ENCODE data around the gene EIF4A3. TPM values are rescaled to one million over a fixed set of nuclear protein-coding genes. Genes with fewer than 3 reads are reported as not detected.

EIF4A3 gene
- polyA plus RNA-seq, 1 experiment = 103 TPM

DNA sequence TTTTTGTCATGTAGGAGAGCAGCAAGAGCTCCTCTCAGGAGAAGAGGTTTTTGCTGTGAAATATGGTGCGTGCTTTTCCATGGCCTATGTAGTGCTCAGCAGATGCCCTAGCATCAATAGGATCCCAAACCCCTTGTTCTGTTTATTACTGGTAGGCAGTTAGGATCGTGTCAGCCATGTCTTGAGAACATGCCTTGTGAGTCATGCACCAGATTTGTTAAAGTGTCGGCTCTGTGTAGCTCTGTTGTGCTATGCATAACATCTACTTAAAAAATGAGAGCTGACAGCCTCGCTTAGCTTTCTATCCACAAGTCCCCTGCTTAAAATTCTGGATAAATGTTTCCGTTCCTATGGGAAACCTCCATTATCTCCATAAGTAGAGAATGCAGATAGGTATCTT is 4.4 kb upstream of the EIF4A3 start:
- no peaks in the 10 kb centered on the region for H3K27me3 ChIP-seq (ENCODE audit: control insufficient read depth, insufficient read depth, low read length)
- peak; percentile 52 for DNase-seq (ENCODE audit: low read depth, low spot score)
- peaks cover 13% of the 10 kb centered on the region for H3K9me3 ChIP-seq (ENCODE audit: control insufficient read depth, insufficient read depth, low read length)
- H3K4me3 ChIP-seq (ENCODE audit: low read depth, low read length) = no peak overlapping the region
- TF ChIP-seq, protein P1, sequence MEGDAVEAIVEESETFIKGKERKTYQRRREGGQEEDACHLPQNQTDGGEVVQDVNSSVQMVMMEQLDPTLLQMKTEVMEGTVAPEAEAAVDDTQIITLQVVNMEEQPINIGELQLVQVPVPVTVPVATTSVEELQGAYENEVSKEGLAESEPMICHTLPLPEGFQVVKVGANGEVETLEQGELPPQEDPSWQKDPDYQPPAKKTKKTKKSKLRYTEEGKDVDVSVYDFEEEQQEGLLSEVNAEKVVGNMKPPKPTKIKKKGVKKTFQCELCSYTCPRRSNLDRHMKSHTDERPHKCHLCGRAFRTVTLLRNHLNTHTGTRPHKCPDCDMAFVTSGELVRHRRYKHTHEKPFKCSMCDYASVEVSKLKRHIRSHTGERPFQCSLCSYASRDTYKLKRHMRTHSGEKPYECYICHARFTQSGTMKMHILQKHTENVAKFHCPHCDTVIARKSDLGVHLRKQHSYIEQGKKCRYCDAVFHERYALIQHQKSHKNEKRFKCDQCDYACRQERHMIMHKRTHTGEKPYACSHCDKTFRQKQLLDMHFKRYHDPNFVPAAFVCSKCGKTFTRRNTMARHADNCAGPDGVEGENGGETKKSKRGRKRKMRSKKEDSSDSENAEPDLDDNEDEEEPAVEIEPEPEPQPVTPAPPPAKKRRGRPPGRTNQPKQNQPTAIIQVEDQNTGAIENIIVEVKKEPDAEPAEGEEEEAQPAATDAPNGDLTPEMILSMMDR (IDR thresholded peaks at IDR 0.05; ENCODE audit: low read depth, low read length) = no peak
- ChIA-PET POLR2A (interaction anchor here (1.3 kb wide), 1 partner anchor 50 kb away, joined by 5 read pairs; the partner anchor contains the start of gene GAA), CTCF (interaction anchor here (1.0 kb wide), 1 partner anchor 50 kb away, joined by 3 read pairs; the partner anchor contains the start of gene GAA)
- H3K27ac ChIP-seq (ENCODE audit: low read depth, low read length) = peak overlapping the region; percentile 21

DNA sequence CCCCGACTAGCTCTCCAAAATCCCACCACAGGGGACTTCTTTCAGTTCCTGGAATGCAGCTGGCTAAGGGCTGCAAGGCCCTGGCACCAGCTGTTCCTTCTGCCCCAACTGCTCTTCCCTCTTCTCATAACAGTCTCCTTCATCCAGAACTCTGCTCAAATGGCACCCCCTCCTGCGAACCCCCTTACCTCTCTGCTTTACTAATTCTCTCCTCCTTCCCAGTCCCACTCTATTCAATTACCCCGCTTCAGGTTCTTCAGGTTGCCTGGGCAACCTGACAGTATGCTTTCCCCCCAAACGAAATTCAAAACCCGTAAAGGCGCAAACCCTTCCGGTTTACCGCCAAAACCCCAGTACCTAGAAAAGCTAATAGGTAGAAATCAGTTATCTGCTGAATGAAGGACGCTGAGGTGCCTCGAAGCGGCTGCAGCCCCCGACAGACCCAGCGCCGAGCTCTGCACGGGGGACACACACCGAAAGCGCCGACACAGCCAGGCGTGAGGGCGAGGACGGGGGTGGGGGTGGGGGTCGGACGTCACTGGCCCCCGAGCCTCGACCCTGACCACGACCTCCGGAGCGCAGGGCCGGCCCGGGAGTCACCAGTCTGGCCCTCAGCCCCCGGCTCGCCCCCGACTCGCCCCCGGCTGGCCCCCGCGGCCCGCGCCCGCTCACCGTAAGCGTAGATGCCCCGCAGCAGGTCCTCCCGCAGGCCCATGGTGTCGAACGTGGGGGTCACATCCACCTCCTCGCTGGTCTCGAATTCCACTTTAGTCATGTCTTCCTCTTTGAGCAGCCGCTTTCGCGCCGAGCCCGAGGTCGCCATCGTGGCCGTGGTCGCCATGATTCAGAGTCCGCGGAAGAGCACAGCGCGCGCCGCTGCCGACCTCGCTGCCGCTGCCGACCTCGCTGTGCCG is 550 bp downstream of the EIF4A3 start:
- Histone ChIP-seq H3K27me3 (ENCODE audit: control insufficient read depth, insufficient read depth, low read length) (no peaks in the 10 kb centered on the region), H3K4me3 (ENCODE audit: low read depth, low read length) (peak overlapping the region; percentile 96), H3K27ac (ENCODE audit: low read depth, low read length) (peak overlapping the region; percentile 2), H3K9me3 (ENCODE audit: control insufficient read depth, insufficient read depth, low read length) (no peaks in the 10 kb centered on the region; the same call in 1 of the 2 replicates)
- no peak for DNase-seq (ENCODE audit: low read depth, low spot score)
- ChIA-PET CTCF (interaction anchor here (1.4 to 2.6 kb wide), 2 partner anchors 45 to 138 kb away, joined by 5 to 14 read pairs; partner anchors contain the start of gene GAA), POLR2A (interaction anchor here (0.6 to 1.7 kb wide), 9 partner anchors 41 to 349 kb away, joined by 3 to 20 read pairs (median 4); partner anchors contain the start of genes CBX8 and GAA)
- TF ChIP-seq, protein P1 (IDR thresholded peaks at IDR 0.05; ENCODE audit: low read depth, low read length) = no peak

DNA sequence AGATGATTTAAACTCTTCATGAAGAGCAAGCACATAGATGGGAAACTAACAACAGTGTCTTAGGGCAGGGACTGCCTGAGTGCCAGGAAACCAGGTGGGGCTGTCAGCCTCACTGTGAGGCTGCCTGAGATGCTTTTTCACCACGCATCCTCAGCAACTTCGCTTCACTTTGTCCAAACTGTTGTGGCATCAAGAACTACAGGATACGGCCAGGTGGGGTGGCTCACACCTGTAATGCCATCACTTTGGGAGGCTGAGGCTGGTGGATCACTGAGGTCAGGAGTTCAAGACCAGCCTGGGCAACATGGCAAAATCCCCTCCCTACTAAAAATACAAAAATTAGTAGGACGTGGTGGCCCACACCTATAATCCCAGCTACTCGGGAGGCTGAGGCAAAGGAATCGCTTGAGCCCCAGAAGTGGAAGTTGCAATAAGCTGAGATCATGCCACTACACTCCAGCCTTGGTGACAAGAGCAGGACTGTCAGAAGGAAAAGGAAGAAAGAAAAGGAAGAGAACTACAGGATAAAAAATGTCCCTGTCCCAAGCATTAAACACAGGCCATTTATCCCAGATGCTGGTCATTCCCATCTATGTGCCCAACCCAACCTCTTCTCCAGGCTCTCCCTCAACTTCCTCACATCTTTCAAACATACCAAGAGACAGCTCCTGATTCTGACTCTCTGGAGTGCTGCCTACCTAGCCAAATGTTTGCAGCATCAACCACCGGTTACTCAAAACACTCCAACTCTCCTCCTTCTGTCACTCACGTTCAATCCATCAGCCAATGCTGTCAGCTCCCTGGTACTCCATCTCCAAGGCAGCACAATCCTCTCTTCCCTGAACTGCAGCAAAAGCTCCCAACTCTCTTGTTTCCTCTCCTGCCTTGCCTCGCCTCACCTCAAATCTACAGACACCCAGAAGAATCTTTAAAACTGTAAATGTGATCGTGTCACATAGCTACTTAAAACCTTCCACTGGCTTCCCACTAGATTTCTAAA is 1.6 kb downstream of the EIF4A3 start:
- no peak for DNase-seq (ENCODE audit: low read depth, low spot score)
- TF ChIP-seq, protein P1 (IDR thresholded peaks at IDR 0.05; ENCODE audit: low read depth, low read length) = no peak
- CTCF ChIA-PET = interaction anchor here (1.4 to 2.6 kb wide), 2 partner anchors 44 to 137 kb away, joined by 5 to 14 read pairs; partner anchors contain the start of gene GAA
- POLR2A ChIA-PET = interaction anchor here (0.6 to 1.7 kb wide), 6 partner anchors 44 to 137 kb away, joined by 3 to 20 read pairs (median 4); partner anchors contain the start of gene GAA
- Histone ChIP-seq H3K27me3 (ENCODE audit: control insufficient read depth, insufficient read depth, low read length) (no peaks in the 10 kb centered on the region), H3K9me3 (ENCODE audit: control insufficient read depth, insufficient read depth, low read length) (no peaks in the 10 kb centered on the region; the same call in 1 of the 2 replicates), H3K27ac (ENCODE audit: low read depth, low read length) (no peak overlapping the region), H3K4me3 (ENCODE audit: low read depth, low read length) (peak overlapping the region; percentile 96)

DNA sequence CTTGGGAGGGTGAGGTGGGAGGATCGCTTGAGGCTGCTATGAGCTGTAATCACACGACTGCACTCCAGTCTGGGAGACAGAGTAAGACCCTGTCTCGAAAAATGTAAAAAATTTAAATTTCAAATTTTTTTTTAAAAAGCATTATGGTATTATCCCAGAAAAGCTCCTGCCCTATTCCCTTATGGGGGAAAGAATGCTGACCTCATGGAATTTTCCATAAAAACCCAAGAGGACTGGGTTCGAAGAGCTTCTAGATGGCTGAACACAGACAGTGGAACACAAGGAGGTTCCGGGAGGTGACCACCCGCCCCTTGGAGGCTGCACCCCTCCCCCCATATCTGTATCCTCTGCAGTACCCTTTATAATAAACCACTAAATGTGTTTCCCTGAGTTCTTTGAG is 4.0 kb downstream of the EIF4A3 start:
- Histone ChIP-seq H3K4me3 (ENCODE audit: low read depth, low read length) (no peak overlapping the region), H3K27ac (ENCODE audit: low read depth, low read length) (no peak overlapping the region), H3K27me3 (ENCODE audit: control insufficient read depth, insufficient read depth, low read length) (no peaks in the 10 kb centered on the region), H3K9me3 (ENCODE audit: control insufficient read depth, insufficient read depth, low read length) (no peaks in the 10 kb centered on the region; the same call in 1 of the 2 replicates)
- ChIA-PET POLR2A (no interaction called here), CTCF (no interaction called here)
- TF ChIP-seq, protein P1 (IDR thresholded peaks at IDR 0.05; ENCODE audit: low read depth, low read length) = no peak
- no peak for DNase-seq (ENCODE audit: low read depth, low spot score)
